HuH-7 (cell line): ENCODE results near the gene GRIN1.
A peak's percentile ranks its signal among the peaks of the same experiment; 100 is the strongest.

Experiments used
- DNase-seq: peaks from one replicate; pipeline ENCODE4 v3.0.0; 2011; ENCODE audit warnings: low spot score

GRIN1 gene

GRCh38 chr9:137194909-137195308, 56.0 kb downstream of the GRIN1 start:
- no peak for DNase-seq

- no peak for DNase-seq
Observed at GRCh38 chr9:137195525-137196220, 56.7 kb downstream of the GRIN1 start.

- DNase-seq: no peak
Observed at GRCh38 chr9:137198051-137198901, 59.3 kb downstream of the GRIN1 start.

- DNase-seq: no peak
Observed at GRCh38 chr9:137198902-137199283, 59.9 kb downstream of the GRIN1 start.

GRCh38 chr9:137199411-137200121, 60.6 kb downstream of the GRIN1 start:
- no peak for DNase-seq

- peak; percentile 100 for DNase-seq
Observed at GRCh38 chr9:137200311-137201204, 61.6 kb downstream of the GRIN1 start, which contains the start of gene TPRN. Gene TPRN (minus strand): TSS chr9:137200741. CDS start chr9:137200711, 30 bp downstream.

GRCh38 chr9:137201205-137201868, 62.4 kb downstream of the GRIN1 start:
- no peak for DNase-seq

GRCh38 chr9:137202966-137203365, 64.0 kb downstream of the GRIN1 start:
- no peak for DNase-seq

- no peak for DNase-seq
Observed at GRCh38 chr9:137204731-137205125, 65.8 kb downstream of the GRIN1 start.

GRCh38 chr9:137205126-137206069, 66.4 kb downstream of the GRIN1 start, which contains the start of the genes NDOR1 and TMEM203:
Gene NDOR1 (plus strand): TSS chr9:137205700. CDS start chr9:137205778, 78 bp downstream.
Gene TMEM203 (minus strand): TSS chr9:137205648. CDS start chr9:137205414, 234 bp downstream.
- DNase-seq: peak; percentile 97

GRCh38 chr9:137206602-137207001, 67.6 kb downstream of the GRIN1 start:
- no peak for DNase-seq

- no peak for DNase-seq
Observed at GRCh38 chr9:137211532-137211931, 72.6 kb downstream of the GRIN1 start.

GRCh38 chr9:137212520-137212919, 73.6 kb downstream of the GRIN1 start:
- DNase-seq: no peak

GRCh38 chr9:137213160-137214060, 74.5 kb downstream of the GRIN1 start:
- no peak for DNase-seq

GRCh38 chr9:137214620-137215019, 75.7 kb downstream of the GRIN1 start:
- DNase-seq: no peak

- no peak for DNase-seq
Observed at GRCh38 chr9:137215196-137215986, 76.4 kb downstream of the GRIN1 start.

- DNase-seq: no peak
Observed at GRCh38 chr9:137216188-137216965, 77.4 kb downstream of the GRIN1 start.
